IPS DF 19.7 (cell line): ENCODE data around the gene TLK2.
"Not testable (repeated sequence)": the region's sequence is repeated elsewhere in the genome, so short reads cannot be mapped to it uniquely, and the experiment has no call there.

Experiments used
- DNase-seq: peaks from one replicate; pipeline ENCODE4 v3.0.0-alpha.2; 2013; ENCODE audit warnings: low read depth, low spot score

TLK2 gene

GRCh38 chr17:62600805-62601204, 122.2 kb downstream of the TLK2 start:
- no peak for DNase-seq

- no peak for DNase-seq
Measured at GRCh38 chr17:62601471-62601870, 122.8 kb downstream of the TLK2 start.

- DNase-seq = not testable (repeated sequence)
Measured at GRCh38 chr17:62603783-62604182, 125.2 kb downstream of the TLK2 start.

- DNase-seq = no peak
Measured at GRCh38 chr17:62605588-62605987, 127.0 kb downstream of the TLK2 start.

- DNase-seq = no peak
Measured at GRCh38 chr17:62611292-62611691, 132.7 kb downstream of the TLK2 start.

DNA sequence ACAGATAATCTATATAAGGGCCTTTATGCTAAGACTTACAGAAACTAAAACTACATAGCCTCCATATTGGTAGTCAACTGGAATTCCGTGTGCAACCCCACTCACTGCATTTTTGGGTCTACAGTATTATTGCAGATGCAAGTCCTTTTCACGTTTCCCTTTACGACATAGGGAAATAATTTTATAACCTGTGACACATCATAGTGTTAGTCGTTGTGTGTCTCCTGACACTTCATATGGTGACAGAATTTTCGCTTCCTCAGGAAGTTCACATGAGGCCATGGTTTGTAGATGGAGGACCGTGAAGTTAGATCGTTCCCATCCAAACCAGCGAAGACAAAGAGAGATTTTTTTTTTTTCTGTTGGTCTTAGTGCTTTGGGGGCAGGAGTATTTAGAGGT, 133.1 kb downstream of the TLK2 start:
- no peak for DNase-seq

- DNase-seq = not testable (repeated sequence)
Measured at GRCh38 chr17:62612289-62612688, 133.7 kb downstream of the TLK2 start.

- not testable (repeated sequence) for DNase-seq
Measured at GRCh38 chr17:62613095-62613494, 134.5 kb downstream of the TLK2 start.

DNA sequence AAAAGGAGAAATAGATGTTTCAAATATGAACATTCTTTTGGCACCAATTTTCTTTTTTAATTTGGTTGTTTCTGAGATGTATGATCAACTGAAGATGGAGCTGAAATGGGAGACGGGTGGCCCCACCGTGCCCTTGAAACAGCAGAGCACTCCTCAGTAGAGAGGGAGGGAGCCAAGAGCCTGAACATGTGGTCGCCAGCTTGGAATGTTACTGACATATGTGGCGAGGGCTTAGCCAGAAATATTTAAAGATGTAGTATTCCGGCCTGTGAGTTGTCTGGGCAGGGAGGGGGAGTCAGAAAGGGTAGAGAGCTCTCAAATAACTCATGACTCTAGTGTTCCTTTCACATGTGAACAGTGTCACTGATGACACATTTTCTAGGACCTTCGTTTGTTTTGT, 135.5 kb downstream of the TLK2 start:
- DNase-seq = no peak

DNA sequence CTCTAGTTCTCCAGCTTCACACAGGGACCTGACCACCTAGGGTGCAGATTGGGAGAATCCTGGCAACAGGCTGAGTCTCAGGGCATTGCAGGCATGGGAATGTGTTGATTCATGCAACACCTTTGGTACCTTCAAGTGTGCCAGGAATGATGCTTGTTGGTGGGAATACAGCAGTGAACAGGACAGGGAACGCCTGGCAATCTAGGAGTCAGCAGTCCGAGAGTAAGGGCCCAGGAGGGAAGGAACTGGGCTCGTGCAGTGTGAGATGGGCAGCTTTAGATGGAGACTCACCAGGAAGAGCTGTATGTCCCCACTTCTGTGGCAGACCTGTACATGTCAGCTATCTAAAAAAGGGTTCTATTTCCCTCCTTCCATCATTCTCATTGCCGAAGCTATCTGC, 136.9 kb downstream of the TLK2 start:
- DNase-seq = no peak

DNA sequence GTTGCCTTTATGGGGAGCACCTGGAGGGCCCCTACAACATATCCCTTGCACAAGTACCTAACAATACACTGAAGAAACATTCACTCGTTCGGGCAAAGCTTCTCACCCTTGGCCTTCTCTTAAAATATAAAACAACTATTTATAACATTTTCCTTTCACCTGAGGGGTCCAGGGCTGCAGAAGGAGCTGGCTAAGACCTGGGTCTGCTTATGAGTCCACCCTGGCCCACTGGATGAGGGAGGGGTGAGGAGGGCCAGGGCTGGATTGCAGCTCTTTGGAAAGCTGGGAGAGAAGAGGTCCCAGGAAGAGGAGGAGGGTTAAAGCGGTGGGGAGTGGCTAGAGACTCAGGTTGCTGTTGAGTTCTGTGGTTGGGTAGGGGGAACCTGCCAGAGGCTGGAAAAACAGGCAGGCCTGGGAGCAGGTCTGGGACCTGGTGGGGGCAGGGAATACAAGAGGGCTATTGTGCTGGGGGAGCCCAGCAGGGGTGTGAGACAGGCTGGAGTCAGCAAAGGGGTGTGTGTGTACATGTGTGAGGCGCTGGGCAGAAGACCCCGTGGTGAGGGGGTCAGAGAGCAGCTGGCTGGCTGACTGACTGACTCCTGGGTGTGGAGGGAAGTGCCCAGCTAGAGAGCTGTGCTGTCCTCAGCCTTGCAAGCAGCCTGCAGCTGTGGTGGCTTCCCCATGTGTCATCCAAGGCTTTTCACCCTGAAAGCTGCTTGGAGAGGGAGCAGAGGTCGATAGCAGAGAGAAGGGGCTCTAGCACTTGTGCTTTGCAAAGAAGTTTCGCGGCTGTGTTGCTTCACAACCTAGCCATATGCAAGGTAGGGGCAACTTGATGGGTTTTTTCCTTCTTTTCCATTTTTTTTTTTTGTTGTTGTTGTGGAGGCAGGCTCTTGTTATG, 138.6 kb downstream of the TLK2 start:
- DNase-seq = no peak

DNA sequence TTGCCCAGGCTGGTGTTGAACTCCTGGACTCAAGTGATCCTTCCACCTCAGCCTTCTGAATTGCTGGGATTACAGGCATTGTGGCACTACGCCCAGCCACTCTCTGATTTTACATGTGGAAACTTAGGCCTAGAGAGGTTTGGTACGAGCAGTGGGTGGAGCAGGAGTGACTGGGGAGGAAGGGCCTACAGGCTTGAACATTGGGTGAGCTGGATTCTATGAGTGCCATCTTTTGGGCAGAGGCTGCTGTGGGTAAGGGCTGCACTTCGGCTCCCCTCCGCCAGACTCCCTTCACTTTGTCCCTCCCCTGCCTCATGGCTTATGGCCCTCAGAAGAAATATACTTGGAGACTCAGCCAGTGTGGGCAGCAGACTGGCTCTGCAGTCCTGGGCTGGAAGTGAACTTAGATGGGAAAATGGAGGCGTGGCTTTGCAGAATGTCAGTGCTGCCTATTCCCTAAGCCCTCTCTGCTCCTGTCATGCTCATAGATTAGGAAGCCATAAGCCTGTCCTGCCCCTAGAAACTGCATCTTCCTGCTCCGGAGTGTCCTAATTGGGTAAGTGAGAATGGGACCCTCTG, 139.4 kb downstream of the TLK2 start:
- DNase-seq = no peak

- DNase-seq = no peak
Measured at GRCh38 chr17:62618647-62619416, 140.2 kb downstream of the TLK2 start.

DNA sequence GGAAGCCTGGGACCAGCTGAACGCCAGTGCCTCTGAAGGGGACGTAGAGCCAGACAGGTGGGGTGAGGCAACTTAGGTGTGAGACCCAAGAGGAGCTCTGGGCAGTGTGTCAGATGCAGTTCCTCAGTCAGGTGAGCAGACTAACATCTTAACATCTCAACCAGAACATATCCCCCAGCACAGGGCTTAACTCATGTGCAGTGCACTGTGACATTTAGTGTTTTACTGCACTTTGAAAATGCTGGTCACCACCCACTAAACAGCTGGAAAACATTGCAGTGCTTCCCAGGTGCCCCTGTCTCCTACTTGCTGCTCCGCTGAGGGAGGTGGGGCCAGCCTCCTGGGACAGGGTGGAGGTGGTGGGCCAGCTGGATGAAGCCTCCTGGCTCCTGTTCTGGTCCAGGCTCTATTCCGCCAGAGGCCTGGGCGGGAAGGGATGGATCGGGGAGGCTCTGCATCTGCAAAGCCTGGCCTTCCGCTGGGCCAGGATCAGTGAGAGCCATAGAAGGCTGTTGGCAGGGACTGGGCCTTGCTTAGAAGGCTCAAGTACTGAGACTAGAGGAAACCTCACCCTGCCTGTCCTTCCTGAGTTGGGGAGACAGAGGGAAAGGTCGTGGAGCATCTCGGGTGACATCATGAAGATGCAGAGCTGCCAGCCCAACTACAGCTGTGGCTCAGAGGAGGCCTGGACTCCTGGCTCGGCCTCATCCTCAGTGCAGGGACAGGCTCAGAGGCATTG, 141.0 kb downstream of the TLK2 start:
- DNase-seq = no peak

GRCh38 chr17:62621223-62621622, 142.6 kb downstream of the TLK2 start:
- no peak for DNase-seq

GRCh38 chr17:62625184-62625869, 146.7 kb downstream of the TLK2 start:
- no peak for DNase-seq

DNA sequence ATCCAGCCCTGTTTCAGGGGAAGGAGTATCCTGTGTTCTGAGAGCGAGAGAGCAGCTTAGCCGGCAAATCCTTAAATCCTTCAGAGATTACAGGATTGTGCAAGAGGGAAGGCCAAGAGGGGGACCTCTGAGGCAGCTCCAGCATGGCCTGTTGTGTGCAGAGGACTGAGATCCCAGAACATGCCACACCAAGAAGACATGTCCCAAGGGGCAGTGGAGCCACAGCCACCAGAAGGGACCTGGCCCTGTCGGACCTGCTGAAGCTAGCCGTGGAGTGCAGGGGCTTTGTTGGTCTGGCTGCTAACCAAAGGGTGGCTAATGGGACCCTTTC, 147.2 kb downstream of the TLK2 start:
- DNase-seq = no peak

GRCh38 chr17:62626719-62627218, 148.1 kb downstream of the TLK2 start:
- no peak for DNase-seq

GRCh38 chr17:62627219-62627903, 148.7 kb downstream of the TLK2 start, which contains the start of gene MRC2:
Gene MRC2, plus strand, starts transcription at chr17:62627670. Its CDS starts 133 bp downstream, at chr17:62627803.
- DNase-seq = no peak

GRCh38 chr17:62627904-62628633, 149.4 kb downstream of the TLK2 start:
- no peak for DNase-seq
